Peyer's patch (tissue), 4 donors: Measurements from ENCODE around the gene PPP6R1. TPM values are rescaled to one million over a fixed set of nuclear protein-coding genes. Genes with fewer than 3 reads are reported as not detected.

Experiments
- DNase-seq, 3 donors: peaks; one replicate each; pipeline ENCODE4 v3.0.0-alpha.2; 2017 to 2019
- H3K27ac ChIP-seq, 4 donors: fragments of 200-600 bp; sonication (generic); one replicate each; pipeline ENCODE4 v1.5.1; 2016 to 2019
- H3K27me3 ChIP-seq, 2 donors: fragments of 200-600 bp; sonication (generic); one replicate each; pipeline ENCODE4 v1.5.1; 2019
- H3K36me3 ChIP-seq, 3 donors: fragments of 200-600 bp; sonication (generic); one replicate each; pipeline ENCODE4 v1.5.1; 2016 to 2019
- H3K4me1 ChIP-seq, 4 donors: fragments of 200-600 bp; sonication (generic); one replicate each; pipeline ENCODE4 v1.5.1; 2016 to 2019
- H3K4me3 ChIP-seq, 4 donors: fragments of 200-600 bp; sonication (generic); 1 replicate in 3 of 4; 2 replicates in 1 of 4; pipeline ENCODE4 v1.5.1; 2016 to 2019; ENCODE audit warnings: mild to moderate bottlenecking in 1 of 4
- H3K9me3 ChIP-seq, 4 donors: fragments of 200-600 bp; sonication (generic); one replicate each; pipeline ENCODE4 v1.5.1; 2016 to 2019; ENCODE audit warnings: mild to moderate bottlenecking in 1 of 4
- CTCF ChIP-seq, 6 experiments: fragments of 450-650 bp in 4 of 6; fragments of 200-600 bp in 2 of 6; sonication (generic) in 1 of 6; IDR thresholded peaks; one replicate each; pipeline ENCODE4 v1.5.1; 2017 to 2019; ENCODE audit warnings: antibody characterized with exemption in 6 of 6, mild to moderate bottlenecking in 3 of 6, moderate library complexity in 1 of 6
- POLR2A ChIP-seq, 2 donors: fragments of 450-650 bp; IDR thresholded peaks; one replicate each; pipeline ENCODE4 v1.5.1; 2017; ENCODE audit warnings: antibody characterized with exemption in 2 of 2, mild to moderate bottlenecking in 2 of 2, moderate library complexity in 2 of 2
- total RNA-seq, 4 donors: library from RNA; depleted of rRNA; stranded (reverse); fragments of >200 nt; gene quantifications; one replicate each; pipeline ENCODE4 v1.1.0, GENCODE V29; 2016

Gene PPP6R1
- total RNA-seq, 4 donors from 2014 or later = 71.2 to 123 (median 94.8) TPM

GRCh38 chr19:55278391-55279135, 19.7 kb upstream of the PPP6R1 start:
- Histone ChIP-seq H3K36me3 (peaks cover 0 to 12% (median 0%) of the 10 kb centered on the region in 3 donors), H3K4me3 (no peak overlapping the region), H3K27ac (no peak overlapping the region), H3K9me3 (no peaks in the 10 kb centered on the region), H3K4me1 (peaks cover 4 to 32% (median 21%) of the 10 kb centered on the region in 4 donors), H3K27me3 (no peaks in the 10 kb centered on the region)
- DNase-seq = no peak
- TF ChIP-seq POLR2A (IDR thresholded peaks at IDR 0.05) (no peak), CTCF (IDR thresholded peaks at IDR 0.05) (no peak)

GRCh38 chr19:55277494-55277893, 18.7 kb upstream of the PPP6R1 start:
- H3K4me1 ChIP-seq = peaks cover 4 to 32% (median 21%) of the 10 kb centered on the region in 4 donors
- DNase-seq = no peak
- no peak overlapping the region for H3K4me3 ChIP-seq
- TF ChIP-seq CTCF (IDR thresholded peaks at IDR 0.05) (no peak), POLR2A (IDR thresholded peaks at IDR 0.05) (no peak)
- H3K36me3 ChIP-seq = peaks cover 0 to 21% (median 0%) of the 10 kb centered on the region in 3 donors
- H3K27ac ChIP-seq = peak overlapping the region in 1 of 4 donors; percentile 68
- no peaks in the 10 kb centered on the region for H3K9me3 ChIP-seq
- H3K27me3 ChIP-seq = no peaks in the 10 kb centered on the region

- Histone ChIP-seq H3K9me3 (no peaks in the 10 kb centered on the region), H3K27me3 (no peaks in the 10 kb centered on the region), H3K4me3 (no peak overlapping the region), H3K27ac (peak overlapping the region; percentile 36 to 68 (median 60)), H3K4me1 (peaks cover 4 to 32% (median 21%) of the 10 kb centered on the region in 4 donors), H3K36me3 (peaks cover 0 to 26% (median 0%) of the 10 kb centered on the region in 3 donors)
- TF ChIP-seq CTCF (IDR thresholded peaks at IDR 0.05) (no peak), POLR2A (IDR thresholded peaks at IDR 0.05) (no peak)
- DNase-seq = no peak
Measured at GRCh38 chr19:55276720-55277430, 18.1 kb upstream of the PPP6R1 start.

GRCh38 chr19:55275851-55276719, 17.3 kb upstream of the PPP6R1 start:
- H3K36me3 ChIP-seq = peaks cover 0 to 32% (median 0%) of the 10 kb centered on the region in 3 donors

More at GRCh38 chr19:55275851-55276719, 17.3 kb upstream of the PPP6R1 start:
- TF ChIP-seq CTCF (IDR thresholded peaks at IDR 0.05) (no peak), POLR2A (IDR thresholded peaks at IDR 0.05) (no peak)
- H3K4me3 ChIP-seq = no peak overlapping the region
- H3K4me1 ChIP-seq = peaks cover 4 to 32% (median 21%) of the 10 kb centered on the region in 4 donors
- no peaks in the 10 kb centered on the region for H3K9me3 ChIP-seq
- H3K27me3 ChIP-seq = no peaks in the 10 kb centered on the region
- peak overlapping the region; percentile 36 to 68 (median 60) for H3K27ac ChIP-seq
- DNase-seq = peak in 2 of 3 donors; percentile 54 to 61
